ENCODE measurements around the gene FRMPD4.
A peak's percentile ranks its signal among the peaks of the same experiment; 100 is the strongest.
"Not testable (repeated sequence)": the region's sequence is repeated elsewhere in the genome, so short reads cannot be mapped to it uniquely, and the experiment has no call there.

FRMPD4 gene

GRCh38 chrX:12497832-12498591 is 359.7 kb downstream of the FRMPD4 start:
- H3K4me1 ChIP-seq (ENCODE audit: low read length) = peaks cover 22% of the 10 kb centered on the region
- no peaks in the 10 kb centered on the region for H3K79me2 ChIP-seq (ENCODE audit: low read length)
- no peaks in the 10 kb centered on the region for H3K9me2 ChIP-seq (replicated peaks; ENCODE audit: insufficient read depth, low read length)
- H3K4me3 ChIP-seq (ENCODE audit: low read length) = no peak overlapping the region
- no peak overlapping the region for H2AFZ ChIP-seq (ENCODE audit: low read length)
- no peak for TF ChIP-seq EZH2 (optimal IDR thresholded peaks at IDR 0.05; ENCODE audit: low read depth, low read length)
- no peak for TF ChIP-seq EZH2phosphoT487 (IDR thresholded peaks at IDR 0.05; ENCODE audit: low read length)
- TF ChIP-seq CTCF (IDR thresholded peaks at IDR 0.05; ENCODE audit: low read length) = peak; percentile 54
- no peak for DNase-seq
- H4K20me1 ChIP-seq (ENCODE audit: insufficient read depth, low read length) = no peaks in the 10 kb centered on the region
- H3K9ac ChIP-seq (ENCODE audit: low read length) = no peak overlapping the region
- H3K4me2 ChIP-seq (ENCODE audit: low read depth, low read length) = no peak overlapping the region
- no peaks in the 10 kb centered on the region for H3K9me3 ChIP-seq (replicated peaks; ENCODE audit: insufficient read depth, low read length)
- H3F3A ChIP-seq (ENCODE audit: insufficient read depth, low read length) = peaks cover 8% of the 10 kb centered on the region
- H3K27me3 ChIP-seq (replicated peaks; ENCODE audit: insufficient read depth, low read length) = no peaks in the 10 kb centered on the region
- H3K27ac ChIP-seq (ENCODE audit: low read length) = no peak overlapping the region
- H3K36me3 ChIP-seq (replicated peaks; ENCODE audit: insufficient read depth, low read length) = no peaks in the 10 kb centered on the region

- no peak overlapping the region for H3K4me3 ChIP-seq (ENCODE audit: low read length)
- H3K9ac ChIP-seq (ENCODE audit: low read length) = no peak overlapping the region
- H4K20me1 ChIP-seq (ENCODE audit: insufficient read depth, low read length) = no peaks in the 10 kb centered on the region
- no peaks in the 10 kb centered on the region for H3K9me3 ChIP-seq (replicated peaks; ENCODE audit: insufficient read depth, low read length)
- no peaks in the 10 kb centered on the region for H3F3A ChIP-seq (ENCODE audit: insufficient read depth, low read length)
- no peaks in the 10 kb centered on the region for H3K27me3 ChIP-seq (replicated peaks; ENCODE audit: insufficient read depth, low read length)
- no peaks in the 10 kb centered on the region for H3K4me1 ChIP-seq (ENCODE audit: low read length)
- H3K27ac ChIP-seq (ENCODE audit: low read length) = no peak overlapping the region
- TF ChIP-seq EZH2 (optimal IDR thresholded peaks at IDR 0.05; ENCODE audit: low read depth, low read length) (no peak), EZH2phosphoT487 (IDR thresholded peaks at IDR 0.05; ENCODE audit: low read length) (no peak), CTCF (IDR thresholded peaks at IDR 0.05; ENCODE audit: low read length) (no peak)
- H3K4me2 ChIP-seq (ENCODE audit: low read depth, low read length) = no peak overlapping the region
- no peak overlapping the region for H2AFZ ChIP-seq (ENCODE audit: low read length)
- H3K9me2 ChIP-seq (replicated peaks; ENCODE audit: insufficient read depth, low read length) = no peaks in the 10 kb centered on the region
- H3K79me2 ChIP-seq (ENCODE audit: low read length) = no peaks in the 10 kb centered on the region
- no peaks in the 10 kb centered on the region for H3K36me3 ChIP-seq (replicated peaks; ENCODE audit: insufficient read depth, low read length)
- DNase-seq = no peak
These were observed 366.9 kb downstream of the FRMPD4 start for GRCh38 chrX:12505127-12505526.

- H3K27me3 ChIP-seq (replicated peaks; ENCODE audit: insufficient read depth, low read length); H2AFZ ChIP-seq (ENCODE audit: low read length); H3K9me2 ChIP-seq (replicated peaks; ENCODE audit: insufficient read depth, low read length); H3K4me3 ChIP-seq (ENCODE audit: low read length); H3K4me1 ChIP-seq (ENCODE audit: low read length); H3K79me2 ChIP-seq (ENCODE audit: low read length); H3K9me3 ChIP-seq (replicated peaks; ENCODE audit: insufficient read depth, low read length); H3K36me3 ChIP-seq (replicated peaks; ENCODE audit: insufficient read depth, low read length); H4K20me1 ChIP-seq (ENCODE audit: insufficient read depth, low read length); H3F3A ChIP-seq (ENCODE audit: insufficient read depth, low read length); H3K9ac ChIP-seq (ENCODE audit: low read length): not testable (repeated sequence)
- H3K4me2 ChIP-seq (ENCODE audit: low read depth, low read length) = peak overlapping the region; percentile 45; the same call in 1 of the 2 replicates
- DNase-seq = peak; percentile 43
- H3K27ac ChIP-seq (ENCODE audit: low read length) = peak overlapping the region; percentile 67; the same call in 1 of the 2 replicates
These were observed 377.1 kb downstream of the FRMPD4 start for GRCh38 chrX:12515384-12515783.

GRCh38 chrX:12526306-12526705 is 388.0 kb downstream of the FRMPD4 start:
- H4K20me1 ChIP-seq (ENCODE audit: insufficient read depth, low read length) = no peaks in the 10 kb centered on the region
- no peaks in the 10 kb centered on the region for H3K4me1 ChIP-seq (ENCODE audit: low read length)
- DNase-seq = no peak
- H3K9me3 ChIP-seq (replicated peaks; ENCODE audit: insufficient read depth, low read length) = no peaks in the 10 kb centered on the region
- H3K9me2 ChIP-seq (replicated peaks; ENCODE audit: insufficient read depth, low read length) = no peaks in the 10 kb centered on the region
- no peaks in the 10 kb centered on the region for H3K27me3 ChIP-seq (replicated peaks; ENCODE audit: insufficient read depth, low read length)
- no peak overlapping the region for H2AFZ ChIP-seq (ENCODE audit: low read length)
- H3K36me3 ChIP-seq (replicated peaks; ENCODE audit: insufficient read depth, low read length) = no peaks in the 10 kb centered on the region
- H3F3A ChIP-seq (ENCODE audit: insufficient read depth, low read length) = no peaks in the 10 kb centered on the region
- H3K4me3 ChIP-seq (ENCODE audit: low read length) = no peak overlapping the region
- H3K79me2 ChIP-seq (ENCODE audit: low read length) = no peaks in the 10 kb centered on the region
- no peak overlapping the region for H3K27ac ChIP-seq (ENCODE audit: low read length)
- no peak overlapping the region for H3K4me2 ChIP-seq (ENCODE audit: low read depth, low read length)
- no peak overlapping the region for H3K9ac ChIP-seq (ENCODE audit: low read length)
- no peak for TF ChIP-seq EZH2phosphoT487 (IDR thresholded peaks at IDR 0.05; ENCODE audit: low read length)

- not testable (repeated sequence) for H2AFZ ChIP-seq (ENCODE audit: low read length); H3K27ac ChIP-seq (ENCODE audit: low read length); H3K4me3 ChIP-seq (ENCODE audit: low read length); H3K36me3 ChIP-seq (replicated peaks; ENCODE audit: insufficient read depth, low read length); H3K4me1 ChIP-seq (ENCODE audit: low read length); H3F3A ChIP-seq (ENCODE audit: insufficient read depth, low read length); H3K4me2 ChIP-seq (ENCODE audit: low read depth, low read length); DNase-seq; H3K9me2 ChIP-seq (replicated peaks; ENCODE audit: insufficient read depth, low read length); H3K9ac ChIP-seq (ENCODE audit: low read length); H3K9me3 ChIP-seq (replicated peaks; ENCODE audit: insufficient read depth, low read length); H4K20me1 ChIP-seq (ENCODE audit: insufficient read depth, low read length); H3K27me3 ChIP-seq (replicated peaks; ENCODE audit: insufficient read depth, low read length); H3K79me2 ChIP-seq (ENCODE audit: low read length)
These were observed 399.8 kb downstream of the FRMPD4 start for GRCh38 chrX:12538096-12538495.

GRCh38 chrX:12542251-12542650 is 404.0 kb downstream of the FRMPD4 start:
- H4K20me1 ChIP-seq (ENCODE audit: insufficient read depth, low read length); H3K9ac ChIP-seq (ENCODE audit: low read length); H3K79me2 ChIP-seq (ENCODE audit: low read length); DNase-seq; H3K9me3 ChIP-seq (replicated peaks; ENCODE audit: insufficient read depth, low read length); H3K4me1 ChIP-seq (ENCODE audit: low read length); H3K4me2 ChIP-seq (ENCODE audit: low read depth, low read length); H3K27ac ChIP-seq (ENCODE audit: low read length); H3F3A ChIP-seq (ENCODE audit: insufficient read depth, low read length); H3K4me3 ChIP-seq (ENCODE audit: low read length); H3K36me3 ChIP-seq (replicated peaks; ENCODE audit: insufficient read depth, low read length); H3K9me2 ChIP-seq (replicated peaks; ENCODE audit: insufficient read depth, low read length); H3K27me3 ChIP-seq (replicated peaks; ENCODE audit: insufficient read depth, low read length); H2AFZ ChIP-seq (ENCODE audit: low read length): not testable (repeated sequence)
